Ecto neural progenitor cell (in vitro differentiated cells): Measurements from ENCODE around the gene RSU1.

ENCODE experiments used
- DNase-seq: peaks from one replicate; pipeline ENCODE4 v3.0.0-alpha.2; 2018; ENCODE audit warnings: low spot score

Gene RSU1

GRCh38 chr10:16602104-16602775 lies 215.0 kb downstream of the RSU1 start:
- no peak for DNase-seq

GRCh38 chr10:16599662-16600061 lies 217.6 kb downstream of the RSU1 start:
- no peak for DNase-seq

- no peak for DNase-seq
These were observed 219.6 kb downstream of the RSU1 start for GRCh38 chr10:16597656-16598055.

GRCh38 chr10:16592378-16592777 lies 224.8 kb downstream of the RSU1 start:
- DNase-seq, result no peak

- no peak for DNase-seq
These were observed 230.7 kb downstream of the RSU1 start for GRCh38 chr10:16586358-16587138.

- no peak for DNase-seq
These were observed 232.1 kb downstream of the RSU1 start for GRCh38 chr10:16585103-16585502.

- DNase-seq, result no peak
These were observed 233.8 kb downstream of the RSU1 start for GRCh38 chr10:16583382-16583781.

- no peak for DNase-seq
These were observed 236.0 kb downstream of the RSU1 start for GRCh38 chr10:16581202-16581601.

- DNase-seq, result no peak
These were observed 246.5 kb downstream of the RSU1 start for GRCh38 chr10:16570731-16571130.

GRCh38 chr10:16566202-16566805 lies 250.9 kb downstream of the RSU1 start:
- no peak for DNase-seq

GRCh38 chr10:16565604-16566003 lies 251.6 kb downstream of the RSU1 start:
- no peak for DNase-seq

GRCh38 chr10:16562891-16563290 lies 254.3 kb downstream of the RSU1 start:
- DNase-seq, result no peak

GRCh38 chr10:16559236-16559773 lies 257.9 kb downstream of the RSU1 start:
- no peak for DNase-seq

GRCh38 chr10:16547973-16548372 lies 269.3 kb downstream of the RSU1 start:
- no peak for DNase-seq

GRCh38 chr10:16545116-16545736 lies 272.0 kb downstream of the RSU1 start:
- no peak for DNase-seq

- DNase-seq, result no peak
These were observed 272.6 kb downstream of the RSU1 start for GRCh38 chr10:16544591-16544990.

- DNase-seq, result no peak
These were observed 273.1 kb downstream of the RSU1 start for GRCh38 chr10:16544099-16544498.
